ENCODE results near the gene OSMR.

The OSMR gene

DNA sequence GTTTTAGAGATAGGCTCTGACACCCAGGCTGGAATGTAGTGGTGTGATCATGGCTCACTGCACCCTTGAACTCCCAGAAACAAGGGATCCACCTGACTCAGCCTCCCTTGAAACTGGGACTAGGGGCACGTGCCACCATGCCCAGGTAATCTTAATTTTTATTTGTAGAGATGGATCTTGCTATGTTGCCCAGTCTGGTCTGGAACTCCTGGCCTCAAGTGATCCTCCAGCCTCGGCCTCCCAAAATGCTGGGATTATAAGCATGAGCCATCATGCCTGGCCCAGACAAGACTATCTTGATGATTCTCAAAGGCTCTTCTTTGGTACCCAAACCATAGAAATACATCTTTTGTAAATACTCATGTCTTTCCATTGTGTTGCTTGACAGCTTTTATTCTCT, 10.8 kb downstream of the OSMR start:
- TF ChIP-seq SIN3A (IDR thresholded peaks at IDR 0.05; ENCODE audit: borderline replicate concordance, insufficient read depth, low read length) (no peak), TAF1 (IDR thresholded peaks at IDR 0.05; ENCODE audit: borderline replicate concordance, insufficient read depth, low read length) (no peak), FOXP2 (optimal IDR thresholded peaks at IDR 0.05; ENCODE audit: borderline replicate concordance, extremely low read depth, extremely low read length, insufficient read depth) (no peak), POLR2AphosphoS5 (IDR thresholded peaks at IDR 0.05; ENCODE audit: low read depth, low read length) (no peak)
- TF ChIP-seq, protein P1, sequence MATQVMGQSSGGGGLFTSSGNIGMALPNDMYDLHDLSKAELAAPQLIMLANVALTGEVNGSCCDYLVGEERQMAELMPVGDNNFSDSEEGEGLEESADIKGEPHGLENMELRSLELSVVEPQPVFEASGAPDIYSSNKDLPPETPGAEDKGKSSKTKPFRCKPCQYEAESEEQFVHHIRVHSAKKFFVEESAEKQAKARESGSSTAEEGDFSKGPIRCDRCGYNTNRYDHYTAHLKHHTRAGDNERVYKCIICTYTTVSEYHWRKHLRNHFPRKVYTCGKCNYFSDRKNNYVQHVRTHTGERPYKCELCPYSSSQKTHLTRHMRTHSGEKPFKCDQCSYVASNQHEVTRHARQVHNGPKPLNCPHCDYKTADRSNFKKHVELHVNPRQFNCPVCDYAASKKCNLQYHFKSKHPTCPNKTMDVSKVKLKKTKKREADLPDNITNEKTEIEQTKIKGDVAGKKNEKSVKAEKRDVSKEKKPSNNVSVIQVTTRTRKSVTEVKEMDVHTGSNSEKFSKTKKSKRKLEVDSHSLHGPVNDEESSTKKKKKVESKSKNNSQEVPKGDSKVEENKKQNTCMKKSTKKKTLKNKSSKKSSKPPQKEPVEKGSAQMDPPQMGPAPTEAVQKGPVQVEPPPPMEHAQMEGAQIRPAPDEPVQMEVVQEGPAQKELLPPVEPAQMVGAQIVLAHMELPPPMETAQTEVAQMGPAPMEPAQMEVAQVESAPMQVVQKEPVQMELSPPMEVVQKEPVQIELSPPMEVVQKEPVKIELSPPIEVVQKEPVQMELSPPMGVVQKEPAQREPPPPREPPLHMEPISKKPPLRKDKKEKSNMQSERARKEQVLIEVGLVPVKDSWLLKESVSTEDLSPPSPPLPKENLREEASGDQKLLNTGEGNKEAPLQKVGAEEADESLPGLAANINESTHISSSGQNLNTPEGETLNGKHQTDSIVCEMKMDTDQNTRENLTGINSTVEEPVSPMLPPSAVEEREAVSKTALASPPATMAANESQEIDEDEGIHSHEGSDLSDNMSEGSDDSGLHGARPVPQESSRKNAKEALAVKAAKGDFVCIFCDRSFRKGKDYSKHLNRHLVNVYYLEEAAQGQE (IDR thresholded peaks at IDR 0.05; ENCODE audit: insufficient read depth in 1 of 2, low read depth in 2 of 2, low read length in 2 of 2): no peak

DNA sequence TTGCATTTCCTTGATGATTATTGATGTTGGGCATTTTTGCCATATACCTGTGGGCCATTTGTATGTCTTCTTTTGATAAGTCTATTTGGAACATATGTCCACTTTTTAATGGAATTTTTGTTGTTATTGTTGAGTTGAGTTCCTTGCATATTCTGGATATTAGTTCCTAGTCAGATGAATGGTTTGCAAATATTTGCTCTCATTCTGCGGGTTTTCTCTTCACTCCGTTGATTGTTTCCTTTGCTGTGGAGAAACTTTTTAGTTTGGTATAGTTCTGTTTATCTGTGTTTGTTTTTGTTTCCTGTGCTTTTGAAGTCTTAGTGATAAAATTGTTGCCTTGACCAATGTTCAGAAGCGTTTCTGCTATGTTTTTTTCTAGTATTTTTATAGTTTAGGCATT, 13.0 kb downstream of the OSMR start:
- TF ChIP-seq, protein P1 (IDR thresholded peaks at IDR 0.05; ENCODE audit: insufficient read depth in 1 of 2, low read depth in 2 of 2, low read length in 2 of 2): no peak
- TF ChIP-seq FOXP2 (optimal IDR thresholded peaks at IDR 0.05; ENCODE audit: borderline replicate concordance, extremely low read depth, extremely low read length, insufficient read depth) (no peak), TAF1 (IDR thresholded peaks at IDR 0.05; ENCODE audit: borderline replicate concordance, insufficient read depth, low read length) (no peak), POLR2AphosphoS5 (IDR thresholded peaks at IDR 0.05; ENCODE audit: low read depth, low read length) (no peak), SIN3A (IDR thresholded peaks at IDR 0.05; ENCODE audit: borderline replicate concordance, insufficient read depth, low read length) (no peak)

DNA sequence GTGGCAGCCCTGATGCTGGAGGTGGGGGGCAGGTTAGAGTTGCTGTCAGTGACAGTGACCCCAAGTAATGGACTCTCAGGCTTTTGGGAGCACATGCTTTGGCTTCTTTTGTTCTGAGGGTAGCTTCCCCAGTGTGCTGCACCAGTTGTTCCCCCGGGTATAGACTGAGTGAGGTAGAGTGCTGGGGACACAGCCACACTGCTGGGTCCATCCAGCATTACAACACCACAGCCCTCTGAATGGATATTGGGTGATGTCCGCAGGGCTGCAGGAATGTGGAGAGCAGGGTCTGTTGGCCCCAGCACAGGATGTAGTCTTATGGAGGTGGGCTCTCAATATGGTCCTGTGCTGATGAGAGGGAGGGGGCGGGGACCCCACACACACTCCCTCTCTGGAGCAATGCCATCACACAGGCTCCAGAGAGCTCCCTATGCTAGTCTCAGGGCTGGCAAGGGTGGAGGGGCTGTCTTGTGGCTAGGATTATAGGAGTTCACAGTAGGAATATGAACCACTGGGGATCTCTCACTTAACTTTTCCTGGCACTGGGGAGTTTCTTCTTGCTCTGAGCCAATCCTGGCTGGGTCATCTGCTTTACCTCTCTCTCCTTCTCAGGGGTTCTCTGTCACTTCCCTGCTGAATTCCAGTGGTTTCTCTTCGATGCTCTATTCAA, 20.7 kb downstream of the OSMR start:
- TF ChIP-seq, protein P1 (IDR thresholded peaks at IDR 0.05; ENCODE audit: insufficient read depth in 1 of 2, low read depth in 2 of 2, low read length in 2 of 2): no peak
- TF ChIP-seq TAF1 (IDR thresholded peaks at IDR 0.05; ENCODE audit: borderline replicate concordance, insufficient read depth, low read length): no peak
- no peak for TF ChIP-seq SIN3A (IDR thresholded peaks at IDR 0.05; ENCODE audit: borderline replicate concordance, insufficient read depth, low read length)
- TF ChIP-seq POLR2AphosphoS5 (IDR thresholded peaks at IDR 0.05; ENCODE audit: low read depth, low read length): no peak
- TF ChIP-seq FOXP2 (optimal IDR thresholded peaks at IDR 0.05; ENCODE audit: borderline replicate concordance, extremely low read depth, extremely low read length, insufficient read depth): no peak

DNA sequence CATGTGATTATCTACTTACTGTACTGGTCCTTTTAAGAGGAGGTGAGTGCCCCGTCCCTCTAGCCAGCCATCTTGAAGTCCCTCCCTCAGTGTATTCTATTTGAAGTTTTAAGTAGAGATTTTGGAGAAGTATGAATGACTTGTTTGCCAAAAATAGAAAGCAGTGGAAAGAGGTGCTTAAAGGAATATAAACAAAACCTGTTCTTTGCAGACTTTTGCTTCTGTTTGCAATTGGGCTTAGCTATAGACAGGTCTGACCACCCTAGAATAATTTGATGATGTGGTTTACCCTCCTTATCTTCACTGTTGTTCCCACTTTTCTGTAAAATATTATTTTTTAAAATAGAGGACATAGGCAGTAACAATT, 21.2 kb downstream of the OSMR start:
- TF ChIP-seq POLR2AphosphoS5 (IDR thresholded peaks at IDR 0.05; ENCODE audit: low read depth, low read length) (no peak), FOXP2 (optimal IDR thresholded peaks at IDR 0.05; ENCODE audit: borderline replicate concordance, extremely low read depth, extremely low read length, insufficient read depth) (no peak)
- TF ChIP-seq, protein P1 (IDR thresholded peaks at IDR 0.05; ENCODE audit: insufficient read depth in 1 of 2, low read depth in 2 of 2, low read length in 2 of 2): no peak

DNA sequence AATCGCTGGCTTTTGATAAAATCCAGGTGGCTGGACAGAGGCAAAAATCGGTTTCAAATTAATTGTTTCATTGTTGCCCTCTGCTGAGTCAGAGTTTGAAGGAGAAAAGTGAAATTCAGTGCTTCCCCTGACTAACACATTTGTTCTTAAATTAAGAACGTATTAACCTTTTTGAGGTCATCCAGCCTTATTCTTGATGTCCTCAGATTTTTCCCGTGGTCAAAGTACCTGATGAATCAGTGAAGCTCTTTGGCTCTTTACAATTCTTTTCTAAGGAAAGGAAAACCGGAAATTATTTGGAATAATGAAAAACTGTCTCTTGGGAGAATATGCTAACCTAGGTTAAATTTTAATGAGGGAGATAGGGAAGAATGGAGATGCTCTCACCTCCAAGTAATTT, 21.6 kb downstream of the OSMR start:
- no peak for TF ChIP-seq POLR2AphosphoS5 (IDR thresholded peaks at IDR 0.05; ENCODE audit: low read depth, low read length)
